ENCODE measurements around the gene BTBD6. TPM values are rescaled to one million over a fixed set of nuclear protein-coding genes. Genes with fewer than 3 reads are reported as not detected.

Gene BTBD6
- polyA plus RNA-seq (2011; rRNA removed) (27.3 and 32.0 TPM in 2 replicates), polyA minus RNA-seq (2011; rRNA and poly(A)+ RNA removed) (26.8 and 30.4 TPM in 2 replicates)

- peak within 1 kb of the TSS; percentile 57 for H3K27ac ChIP-seq (ENCODE audit: low read depth, low read length)
- ChIA-PET POLR2A (interaction anchor here (0.6 to 1.3 kb wide), 5 partner anchors 25 to 103 kb away, joined by 3 to 7 read pairs (median 3); partner anchors contain the start of gene BRF1), CTCF (interaction anchor here (0.6 to 1.5 kb wide), 4 partner anchors 10 to 160 kb away, joined by 3 to 4 read pairs (median 4); no protein-coding TSS in a partner anchor)
- no peaks in the 10 kb centered on the region for H3K27me3 ChIP-seq (ENCODE audit: control insufficient read depth, insufficient read depth, low read length)
- no peak for TF ChIP-seq CTCF (IDR thresholded peaks at IDR 0.05; ENCODE audit: low read depth, low read length)
- peak within 1 kb of the TSS; percentile 71 for H3K4me3 ChIP-seq (ENCODE audit: low read depth, low read length)
- peak; percentile 23 for DNase-seq (ENCODE audit: low read depth, low spot score)
- H3K9me3 ChIP-seq (ENCODE audit: control insufficient read depth, insufficient read depth, low read length): no peaks in the 10 kb centered on the region; the same call in 1 of the 2 replicates
Observed at GRCh38 chr14:105248368-105249181, at the start of gene BTBD6. BTBD6 (plus strand) TSS chr14:105248533; CDS start chr14:105248712, 179 bp downstream.

GRCh38 chr14:105198588-105198987 lies 49.7 kb upstream of the BTBD6 start:
- TF ChIP-seq CTCF (IDR thresholded peaks at IDR 0.05; ENCODE audit: low read depth, low read length): peak; percentile 25
- no peak for DNase-seq (ENCODE audit: low read depth, low spot score)
- Histone ChIP-seq H3K27me3 (ENCODE audit: control insufficient read depth, insufficient read depth, low read length) (peaks cover 16% of the 10 kb centered on the region), H3K4me3 (ENCODE audit: low read depth, low read length) (no peak overlapping the region), H3K27ac (ENCODE audit: low read depth, low read length) (no peak overlapping the region), H3K9me3 (ENCODE audit: control insufficient read depth, insufficient read depth, low read length) (no peaks in the 10 kb centered on the region; the same call in 1 of the 2 replicates)
- ChIA-PET CTCF (interaction anchor here (1.5 kb wide), 1 partner anchor 17 kb away, joined by 6 read pairs; the partner anchor contains the start of gene NUDT14), POLR2A (no interaction called here)

GRCh38 chr14:105199093-105199492 lies 49.2 kb upstream of the BTBD6 start:
- no peak for TF ChIP-seq CTCF (IDR thresholded peaks at IDR 0.05; ENCODE audit: low read depth, low read length)
- Histone ChIP-seq H3K9me3 (ENCODE audit: control insufficient read depth, insufficient read depth, low read length) (no peaks in the 10 kb centered on the region; the same call in 1 of the 2 replicates), H3K27ac (ENCODE audit: low read depth, low read length) (no peak overlapping the region), H3K27me3 (ENCODE audit: control insufficient read depth, insufficient read depth, low read length) (peaks cover 16% of the 10 kb centered on the region), H3K4me3 (ENCODE audit: low read depth, low read length) (no peak overlapping the region)
- DNase-seq (ENCODE audit: low read depth, low spot score): no peak
- CTCF ChIA-PET: interaction anchor here (1.5 kb wide), 1 partner anchor 18 kb away, joined by 6 read pairs; the partner anchor contains the start of gene NUDT14
- POLR2A ChIA-PET: no interaction called here

GRCh38 chr14:105200074-105200473 lies 48.3 kb upstream of the BTBD6 start:
- POLR2A ChIA-PET: no interaction called here
- no peak overlapping the region for H3K4me3 ChIP-seq (ENCODE audit: low read depth, low read length)
- DNase-seq (ENCODE audit: low read depth, low spot score): no peak
- no peak overlapping the region for H3K27ac ChIP-seq (ENCODE audit: low read depth, low read length)
- no peaks in the 10 kb centered on the region; the same call in 1 of the 2 replicates for H3K9me3 ChIP-seq (ENCODE audit: control insufficient read depth, insufficient read depth, low read length)
- CTCF ChIA-PET: interaction anchor here (1.5 kb wide), 1 partner anchor 19 kb away, joined by 6 read pairs; the partner anchor contains the start of gene NUDT14
- no peak; the same call in 1 of the 2 replicates for TF ChIP-seq CTCF (IDR thresholded peaks at IDR 0.05; ENCODE audit: low read depth, low read length)
- peaks cover 12% of the 10 kb centered on the region for H3K27me3 ChIP-seq (ENCODE audit: control insufficient read depth, insufficient read depth, low read length)

GRCh38 chr14:105200641-105201040 lies 47.7 kb upstream of the BTBD6 start:
- DNase-seq (ENCODE audit: low read depth, low spot score): no peak
- Histone ChIP-seq H3K27me3 (ENCODE audit: control insufficient read depth, insufficient read depth, low read length) (peaks cover 9% of the 10 kb centered on the region), H3K9me3 (ENCODE audit: control insufficient read depth, insufficient read depth, low read length) (no peaks in the 10 kb centered on the region; the same call in 1 of the 2 replicates), H3K27ac (ENCODE audit: low read depth, low read length) (no peak overlapping the region), H3K4me3 (ENCODE audit: low read depth, low read length) (no peak overlapping the region)
- POLR2A ChIA-PET: no interaction called here
- CTCF ChIA-PET: no interaction called here
- no peak for TF ChIP-seq CTCF (IDR thresholded peaks at IDR 0.05; ENCODE audit: low read depth, low read length)

Measured in AG04450 (cell line).